Stimulated activated CD8-positive, alpha-beta memory T cell treated with anti-CD3 and anti-CD28 coated beads, Interleukin-4, amount 100 ng/mL, for 24 hours (primary cell): ENCODE measurements around the gene NDUFB6.
"Not testable (repeated sequence)": the region's sequence is repeated elsewhere in the genome, so short reads cannot be mapped to it uniquely, and the experiment has no call there.

ENCODE experiments used
- DNase-seq: peaks from one replicate; pipeline ENCODE4 v3.0.0-alpha.2; 2020; ENCODE audit warnings: low read depth

The NDUFB6 gene

GRCh38 chr9:32572900-32573523 lies at the start of gene NDUFB6:
Gene NDUFB6, minus strand, starts transcription at chr9:32573159. Its CDS starts 99 bp downstream, at chr9:32573060.
- peak; percentile 92 for DNase-seq

- no peak for DNase-seq
These were observed 45.3 kb upstream of the NDUFB6 start for GRCh38 chr9:32618261-32618660.

- no peak for DNase-seq
These were observed 33.9 kb upstream of the NDUFB6 start for GRCh38 chr9:32606811-32607210.

- DNase-seq = no peak
These were observed 31.2 kb upstream of the NDUFB6 start for GRCh38 chr9:32603914-32604852.

GRCh38 chr9:32599021-32599420 lies 26.1 kb upstream of the NDUFB6 start:
- DNase-seq = not testable (repeated sequence)

GRCh38 chr9:32596936-32597335 lies 24.0 kb upstream of the NDUFB6 start:
- DNase-seq = no peak

- no peak for DNase-seq
These were observed 23.3 kb upstream of the NDUFB6 start for GRCh38 chr9:32596096-32596865.

GRCh38 chr9:32590898-32591297 lies 17.9 kb upstream of the NDUFB6 start:
- DNase-seq = no peak

- DNase-seq = no peak
These were observed 17.5 kb upstream of the NDUFB6 start for GRCh38 chr9:32590476-32590875.

- DNase-seq = no peak
These were observed 16.2 kb upstream of the NDUFB6 start for GRCh38 chr9:32589083-32589723.

- no peak for DNase-seq
These were observed 14.9 kb upstream of the NDUFB6 start for GRCh38 chr9:32587901-32588300.

- no peak for DNase-seq
These were observed 11.8 kb upstream of the NDUFB6 start for GRCh38 chr9:32584784-32585183.

GRCh38 chr9:32581512-32582143 lies 8.7 kb upstream of the NDUFB6 start:
- no peak for DNase-seq

- DNase-seq = no peak
These were observed 7.8 kb upstream of the NDUFB6 start for GRCh38 chr9:32580631-32581300.

- peak; percentile 59 for DNase-seq
These were observed 6.9 kb upstream of the NDUFB6 start for GRCh38 chr9:32579706-32580331.

GRCh38 chr9:32578976-32579375 lies 6.0 kb upstream of the NDUFB6 start:
- no peak for DNase-seq

GRCh38 chr9:32577316-32577715 lies 4.4 kb upstream of the NDUFB6 start:
- no peak for DNase-seq

- DNase-seq = no peak
These were observed 1.9 kb upstream of the NDUFB6 start for GRCh38 chr9:32574858-32575257.

- no peak for DNase-seq
These were observed 862 bp upstream of the NDUFB6 start for GRCh38 chr9:32573821-32574220.
